ENCODE data around the gene SZT2.

The SZT2 gene

DNA sequence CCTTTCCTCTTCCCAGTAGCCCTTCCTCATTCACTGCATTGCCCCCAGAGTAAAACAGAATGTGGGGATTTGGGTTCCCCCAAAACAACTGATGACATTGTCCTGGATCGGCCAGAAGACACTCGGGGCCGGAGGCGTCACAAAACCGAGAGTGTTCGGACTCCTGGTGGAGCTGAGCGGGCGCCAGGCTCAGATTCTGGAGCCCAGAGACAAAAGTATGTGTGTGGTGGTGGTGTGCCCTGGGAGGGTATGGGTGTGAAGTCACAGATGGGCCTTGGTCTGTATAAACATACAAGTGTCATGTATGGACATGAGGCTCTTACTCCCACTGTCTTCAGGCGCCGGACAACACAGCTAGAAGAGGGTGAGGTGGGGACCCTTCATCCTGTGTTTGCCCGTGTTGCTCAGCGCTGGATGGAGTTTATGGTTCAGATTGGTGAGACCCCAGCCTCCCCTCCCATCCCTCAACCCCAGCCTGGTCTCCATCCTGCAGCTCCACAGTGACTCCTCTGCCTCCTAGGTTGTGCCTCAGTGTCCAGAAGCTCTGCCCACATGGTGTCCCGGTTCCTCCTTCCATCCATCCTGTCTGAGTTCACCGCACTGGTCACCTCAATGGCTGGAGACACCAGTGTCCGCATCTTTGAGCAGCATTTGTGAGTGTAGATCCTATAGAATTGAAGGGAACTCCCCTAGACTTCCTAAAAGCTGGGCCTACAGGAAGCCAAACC, 51.6 kb downstream of the SZT2 start:
- no peak for DNase-seq

GRCh38 chr1:43441894-43442637, 52.4 kb downstream of the SZT2 start:
- DNase-seq, result no peak

DNA sequence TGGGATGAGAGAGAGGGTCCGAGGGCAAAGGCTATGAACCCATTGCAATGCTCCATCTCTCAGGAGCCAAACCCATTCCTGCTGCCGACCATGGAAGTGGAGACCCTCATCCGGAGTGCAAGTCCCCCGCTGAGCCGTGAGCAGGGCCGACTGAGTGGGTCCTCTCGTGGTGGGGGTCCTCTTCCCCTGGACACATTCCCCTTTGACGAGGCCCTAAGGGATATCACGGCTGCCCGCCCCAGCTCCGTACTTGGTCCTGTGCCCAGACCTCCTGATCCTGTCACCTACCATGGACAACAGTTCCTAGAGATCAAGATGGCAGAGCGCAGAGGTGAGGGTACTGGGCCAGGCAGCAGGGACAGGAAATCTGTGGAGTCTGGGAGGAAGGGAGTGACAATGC, 53.1 kb downstream of the SZT2 start:
- no peak for DNase-seq

DNA sequence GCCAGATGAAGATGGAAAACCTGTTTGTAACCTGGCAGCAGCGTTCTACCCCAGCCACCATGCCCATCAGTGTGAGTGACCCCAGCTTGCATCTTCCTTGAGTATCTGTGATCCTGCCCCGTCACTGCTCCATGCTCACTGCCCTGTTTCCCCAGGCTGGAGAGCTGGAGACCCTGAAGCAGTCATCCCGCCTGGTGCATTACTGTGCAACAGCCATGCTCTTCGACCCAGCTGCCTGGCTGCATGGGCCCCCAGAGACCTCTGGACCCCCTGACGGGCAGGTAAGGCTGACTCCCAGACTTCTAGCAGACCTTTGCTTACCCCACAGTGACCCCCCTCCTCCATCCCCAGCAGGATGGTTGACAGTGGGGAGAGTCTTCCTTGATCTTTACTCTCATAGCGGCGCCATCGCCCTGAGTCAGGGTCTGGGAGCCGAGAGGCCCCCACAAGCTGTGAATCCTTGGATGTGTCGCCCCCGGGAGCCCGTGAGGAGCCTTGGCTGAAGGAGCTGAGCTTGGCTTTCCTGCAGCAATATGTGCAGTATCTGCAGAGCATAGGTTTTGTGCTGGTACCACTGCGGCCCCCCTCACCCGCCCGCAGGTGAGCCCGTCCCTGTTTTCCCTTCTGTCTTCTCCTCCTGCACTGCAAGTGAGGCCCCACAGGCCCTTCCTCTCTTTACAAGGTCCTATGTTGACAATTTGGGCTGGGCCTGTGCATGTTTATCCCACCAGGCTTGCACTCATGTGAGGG, 53.7 kb downstream of the SZT2 start:
- no peak for DNase-seq

- DNase-seq, result no peak
Observed at GRCh38 chr1:43444151-43444828, 54.6 kb downstream of the SZT2 start.

DNA sequence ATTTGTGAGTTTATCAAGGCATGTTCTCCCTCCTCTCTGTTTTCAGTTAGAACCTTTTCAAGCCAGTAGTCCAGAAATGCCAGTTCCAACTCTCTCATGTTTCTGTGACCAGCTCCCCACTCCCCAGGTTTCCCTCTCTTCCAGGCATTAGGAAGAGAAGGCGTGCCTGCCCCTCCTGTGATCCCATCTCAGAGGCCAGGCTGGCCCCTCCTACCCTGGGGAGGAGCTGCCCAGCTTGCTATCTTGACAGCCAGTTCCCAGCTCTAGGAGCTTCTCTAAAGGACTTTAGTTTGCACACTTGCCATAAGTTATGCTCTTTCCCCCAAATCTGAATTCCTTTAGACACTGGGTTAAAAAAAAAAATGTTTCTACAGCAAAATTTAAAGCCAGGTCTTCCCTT, 55.1 kb downstream of the SZT2 start:
- no peak for DNase-seq

- no peak for DNase-seq
Observed at GRCh38 chr1:43445606-43446387, 56.1 kb downstream of the SZT2 start.

- DNase-seq, result no peak
Observed at GRCh38 chr1:43446388-43446740, 56.7 kb downstream of the SZT2 start.

GRCh38 chr1:43446881-43447835, 57.5 kb downstream of the SZT2 start:
- no peak for DNase-seq

DNA sequence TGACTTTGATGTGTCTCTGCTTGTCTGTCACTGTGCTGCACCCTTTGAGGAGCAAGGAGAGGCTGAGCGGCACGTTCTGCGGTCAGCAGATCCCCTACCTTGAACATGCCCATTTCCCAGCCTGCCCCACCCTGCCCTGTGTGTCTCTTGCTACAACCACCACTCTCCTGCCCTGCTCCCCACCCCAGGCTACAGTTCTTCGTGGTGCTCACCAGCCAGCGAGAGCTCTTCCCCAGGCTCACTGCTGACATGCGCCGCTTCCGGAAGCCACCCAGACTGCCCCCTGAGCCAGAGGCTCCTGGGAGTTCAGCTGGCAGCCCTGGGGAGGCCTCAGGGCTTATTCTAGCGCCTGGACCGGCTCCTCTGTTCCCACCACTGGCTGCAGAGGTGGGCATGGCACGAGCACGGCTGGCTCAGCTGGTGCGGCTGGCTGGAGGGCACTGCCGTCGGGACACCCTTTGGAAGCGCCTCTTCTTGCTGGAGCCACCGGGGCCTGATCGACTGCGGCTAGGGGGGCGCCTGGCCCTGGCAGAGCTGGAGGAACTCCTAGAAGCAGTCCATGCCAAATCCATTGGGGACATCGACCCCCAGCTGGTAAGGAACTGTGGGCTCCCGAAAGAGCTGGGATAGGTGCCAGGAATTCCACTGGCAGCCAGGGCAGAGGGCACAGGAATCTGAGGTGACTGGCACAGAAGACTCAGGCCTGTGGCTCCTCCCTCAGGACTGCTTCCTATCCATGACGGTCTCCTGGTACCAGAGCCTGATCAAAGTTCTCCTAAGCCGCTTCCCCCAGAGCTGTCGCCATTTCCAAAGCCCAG, 58.4 kb downstream of the SZT2 start:
- DNase-seq, result no peak

GRCh38 chr1:43448955-43449707, 59.4 kb downstream of the SZT2 start:
- no peak for DNase-seq

DNA sequence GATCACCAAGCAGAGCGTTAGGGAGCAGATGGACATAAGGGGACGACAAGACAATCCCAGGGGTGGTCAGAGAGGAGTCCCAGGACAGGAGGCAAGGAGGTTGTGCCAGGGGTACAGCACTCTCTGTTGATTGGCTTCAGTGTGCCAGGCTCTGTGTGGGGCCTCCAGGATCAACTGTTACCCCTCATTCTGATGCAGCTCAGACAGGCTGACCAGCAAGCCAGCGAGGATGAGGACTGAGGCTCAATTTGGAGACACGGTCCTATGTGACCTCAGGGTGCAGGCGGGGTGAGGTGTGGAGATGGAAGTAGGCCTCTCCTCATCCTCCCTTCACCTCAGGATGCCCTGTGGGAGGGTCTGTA, 60.0 kb downstream of the SZT2 start:
- DNase-seq, result no peak

DNA sequence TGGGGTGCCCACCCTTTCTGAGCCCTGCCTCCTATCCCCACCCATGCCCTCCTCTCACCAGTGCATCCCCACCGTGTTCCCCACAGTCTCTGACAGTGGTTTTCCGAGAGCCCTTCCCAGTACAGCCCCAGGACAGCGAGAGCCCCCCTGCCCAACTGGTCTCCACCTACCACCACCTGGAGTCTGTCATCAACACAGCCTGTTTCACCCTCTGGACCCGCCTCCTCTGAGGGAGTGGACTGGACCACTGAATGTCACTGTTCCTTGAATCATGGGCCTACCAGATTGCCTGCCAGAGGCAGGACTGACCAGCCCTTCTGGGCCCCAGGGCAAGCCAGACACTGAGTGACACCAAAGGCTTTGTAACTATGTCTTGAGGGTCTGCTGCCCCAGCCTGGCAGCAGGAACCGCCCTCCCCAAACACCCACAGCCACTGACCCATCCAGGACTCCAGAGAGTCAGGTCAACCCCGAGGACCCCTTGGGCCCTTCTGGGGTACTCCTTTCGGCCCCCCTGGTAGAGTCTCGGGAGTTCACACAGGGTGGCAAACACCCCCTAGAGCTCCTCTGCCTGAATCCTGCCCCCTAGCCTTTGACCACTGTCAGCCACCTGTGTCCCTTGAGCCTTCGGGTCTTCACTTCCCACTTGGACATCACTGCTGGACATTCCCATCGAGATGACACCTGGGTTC, 60.7 kb downstream of the SZT2 start:
- no peak for DNase-seq

DNA sequence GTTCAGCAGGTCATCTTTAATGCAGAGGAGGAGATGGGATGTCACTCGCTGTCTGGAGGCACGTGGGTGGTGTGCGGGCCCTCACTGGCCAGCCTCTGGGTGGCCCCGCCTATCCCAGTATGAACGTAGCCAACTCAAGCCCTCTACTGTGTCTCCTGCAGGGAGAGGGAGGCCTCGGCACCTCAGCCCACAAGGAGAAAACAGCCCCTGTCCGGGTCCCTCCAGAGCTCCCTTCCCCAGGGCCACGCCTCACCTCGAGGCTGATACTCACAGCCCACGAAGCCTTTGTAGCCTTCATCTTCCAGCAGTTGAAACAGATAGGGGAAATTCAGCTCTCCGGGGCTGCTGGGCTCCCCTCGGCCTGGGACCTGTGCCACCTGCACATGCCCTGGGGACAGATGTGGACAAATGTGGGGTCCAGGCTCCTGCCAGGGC, 61.5 kb downstream of the SZT2 start:
- no peak for DNase-seq

GRCh38 chr1:43451701-43452532, 62.2 kb downstream of the SZT2 start:
- no peak for DNase-seq

- DNase-seq, result peak in 8 of 51 donors; percentile 15 to 54 (median 24)
Observed at GRCh38 chr1:43452789-43453441, 63.2 kb downstream of the SZT2 start.
